Upper lobe of right lung (tissue), 1 donor: Measurements from ENCODE around the gene CMTM8. TPM values are rescaled to one million over a fixed set of nuclear protein-coding genes. Genes with fewer than 3 reads are reported as not detected.
A peak's percentile ranks its signal among the peaks of the same experiment; 100 is the strongest.
"Not testable (repeated sequence)": the region's sequence is repeated elsewhere in the genome, so short reads cannot be mapped to it uniquely, and the experiment has no call there.

Source experiments
- ATAC-seq: fragments of 200-7000 bp; cut with Tn5 transposase; one replicate; pipeline ENCODE4 v1.9.1; 2020; ENCODE audit warnings: mild to moderate bottlenecking, moderate library complexity
- DNase-seq: peaks from one replicate; pipeline ENCODE4 v3.0.0-alpha.2; 2020
- H3K27ac ChIP-seq: fragments of 200-600 bp; one replicate; pipeline ENCODE4 v1.8.0; 2022
- H3K27me3 ChIP-seq: fragments of 200-600 bp; one replicate; pipeline ENCODE4 v1.8.0; 2022; ENCODE audit warnings: mild to moderate bottlenecking
- H3K36me3 ChIP-seq: fragments of 200-600 bp; one replicate; pipeline ENCODE4 v1.8.0; 2022
- H3K4me1 ChIP-seq: fragments of 200-600 bp; one replicate; pipeline ENCODE4 v1.8.0; 2022
- H3K4me3 ChIP-seq: fragments of 200-600 bp; one replicate; pipeline ENCODE4 v1.8.0; 2022; ENCODE audit warnings: mild to moderate bottlenecking
- H3K9me3 ChIP-seq: fragments of 200-600 bp; one replicate; pipeline ENCODE4 v1.8.0; 2022
- intact Hi-C: fragments of 100-400 bp; cut with DNase I; formaldehyde crosslinking; loops from one replicate; pipeline ENCODE4 v1.11.0; 2022
- long read RNA-seq: library from polyadenylated mRNA; unstranded; transcript quantifications from one replicate; pipeline ENCODE4 v2.0.0, GENCODE V29; 2021
- total RNA-seq: library from RNA; stranded (reverse); fragmentation: NEBNext Ultra II Directional; extraction: Animal tissue kit (Norgen Biotek cat#: 25700); gene quantifications from one replicate; pipeline ENCODE4 v1.2.1, GENCODE V29; 2021
- TF ChIP-seq, protein P1 (sequence below): fragments of 200-600 bp; IDR thresholded peaks from one replicate; pipeline ENCODE4 v1.8.0; 2022; ENCODE audit warnings: antibody characterized with exemption
- donor health status: DM: no; HTN: yes; CAD: no; lungs with severe emphysema.

CMTM8 gene
- total RNA-seq, result 24.9 TPM
- long read RNA-seq, transcript CMTM8-201 (4 exons, 1,174 nt), result major isoform, 39 of 46 reads
- long read RNA-seq, partial matches to known transcripts, result 0 of 46 reads
- long read RNA-seq, other reads (novel, unspliced or antisense), result 7 of 46 reads

GRCh38 chr3:32238453-32239306 is at the start of gene CMTM8:
Gene CMTM8 (plus strand): TSS chr3:32238680. CDS start chr3:32238973, 293 bp downstream.
- TF ChIP-seq, protein P1, sequence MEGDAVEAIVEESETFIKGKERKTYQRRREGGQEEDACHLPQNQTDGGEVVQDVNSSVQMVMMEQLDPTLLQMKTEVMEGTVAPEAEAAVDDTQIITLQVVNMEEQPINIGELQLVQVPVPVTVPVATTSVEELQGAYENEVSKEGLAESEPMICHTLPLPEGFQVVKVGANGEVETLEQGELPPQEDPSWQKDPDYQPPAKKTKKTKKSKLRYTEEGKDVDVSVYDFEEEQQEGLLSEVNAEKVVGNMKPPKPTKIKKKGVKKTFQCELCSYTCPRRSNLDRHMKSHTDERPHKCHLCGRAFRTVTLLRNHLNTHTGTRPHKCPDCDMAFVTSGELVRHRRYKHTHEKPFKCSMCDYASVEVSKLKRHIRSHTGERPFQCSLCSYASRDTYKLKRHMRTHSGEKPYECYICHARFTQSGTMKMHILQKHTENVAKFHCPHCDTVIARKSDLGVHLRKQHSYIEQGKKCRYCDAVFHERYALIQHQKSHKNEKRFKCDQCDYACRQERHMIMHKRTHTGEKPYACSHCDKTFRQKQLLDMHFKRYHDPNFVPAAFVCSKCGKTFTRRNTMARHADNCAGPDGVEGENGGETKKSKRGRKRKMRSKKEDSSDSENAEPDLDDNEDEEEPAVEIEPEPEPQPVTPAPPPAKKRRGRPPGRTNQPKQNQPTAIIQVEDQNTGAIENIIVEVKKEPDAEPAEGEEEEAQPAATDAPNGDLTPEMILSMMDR, result no peak
- H3K27me3 ChIP-seq, result no peaks in the 10 kb centered on the region
- intact Hi-C loops, result no loop called here
- DNase-seq, result peak; percentile 87
- H3K4me1 ChIP-seq, result no peaks in the 10 kb centered on the region
- H3K9me3 ChIP-seq, result peaks cover 6% of the 10 kb centered on the region
- peak; percentile 91 for ATAC-seq
- peak within 1 kb of the TSS; percentile 81 for H3K4me3 ChIP-seq
- peak within 1 kb of the TSS; percentile 83 for H3K27ac ChIP-seq
- H3K36me3 ChIP-seq, result no peaks in the 10 kb centered on the region

- no peak overlapping the region for H3K27ac ChIP-seq
- no peaks in the 10 kb centered on the region for H3K27me3 ChIP-seq
- intact Hi-C loops, result no loop called here
- ATAC-seq, result no peak
- no peaks in the 10 kb centered on the region for H3K4me1 ChIP-seq
- no peaks in the 10 kb centered on the region for H3K36me3 ChIP-seq
- DNase-seq, result no peak
- H3K9me3 ChIP-seq, result no peaks in the 10 kb centered on the region
- TF ChIP-seq, protein P1, result no peak
- H3K4me3 ChIP-seq, result no peak overlapping the region
Observed at GRCh38 chr3:32189693-32190092, 48.8 kb upstream of the CMTM8 start.

GRCh38 chr3:32190556-32190955 is 47.9 kb upstream of the CMTM8 start:
- H3K4me1 ChIP-seq, DNase-seq, H3K27me3 ChIP-seq, H3K27ac ChIP-seq, intact Hi-C loops, ATAC-seq, H3K4me3 ChIP-seq, H3K36me3 ChIP-seq, H3K9me3 ChIP-seq: not testable (repeated sequence)

- Histone ChIP-seq H3K4me3 (no peak overlapping the region), H3K36me3 (no peaks in the 10 kb centered on the region), H3K27ac (no peak overlapping the region), H3K4me1 (no peaks in the 10 kb centered on the region), H3K9me3 (no peaks in the 10 kb centered on the region), H3K27me3 (no peaks in the 10 kb centered on the region)
- intact Hi-C loops, result no loop called here
- ATAC-seq (no peak), DNase-seq (no peak)
- TF ChIP-seq, protein P1, result no peak
Observed at GRCh38 chr3:32193101-32193500, 45.4 kb upstream of the CMTM8 start.

DNA sequence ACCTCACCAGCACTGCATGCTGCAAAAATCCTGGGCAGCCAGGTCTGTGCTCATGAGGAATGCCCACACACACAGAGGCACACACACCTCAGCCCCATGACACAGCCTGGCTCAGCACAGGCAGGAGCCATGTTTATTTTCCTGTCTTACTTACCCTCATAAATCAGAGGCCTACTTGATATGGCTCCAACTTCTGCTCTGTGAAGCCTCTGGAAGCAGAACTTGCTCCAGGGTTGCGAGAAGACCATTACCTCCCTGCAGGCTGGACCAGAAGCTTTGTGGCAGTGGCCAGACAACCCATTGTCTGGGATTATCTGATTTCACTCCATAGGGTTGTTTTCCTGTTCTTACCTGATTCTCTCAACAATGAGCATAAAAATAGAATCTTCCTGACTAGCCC is 43.8 kb upstream of the CMTM8 start:
- Histone ChIP-seq H3K4me1 (peaks cover 2% of the 10 kb centered on the region), H3K27me3 (no peaks in the 10 kb centered on the region), H3K27ac (no peak overlapping the region), H3K36me3 (no peaks in the 10 kb centered on the region), H3K9me3 (no peaks in the 10 kb centered on the region), H3K4me3 (no peak overlapping the region)
- TF ChIP-seq, protein P1, result no peak
- no peak for DNase-seq
- ATAC-seq, result peak; percentile 20
- intact Hi-C loops, result no loop called here

GRCh38 chr3:32195995-32196540 is 42.4 kb upstream of the CMTM8 start:
- no peak overlapping the region for H3K4me3 ChIP-seq
- no peak overlapping the region for H3K27ac ChIP-seq
- H3K27me3 ChIP-seq, result no peaks in the 10 kb centered on the region
- H3K9me3 ChIP-seq, result no peaks in the 10 kb centered on the region
- TF ChIP-seq, protein P1, result no peak
- intact Hi-C loops, result no loop called here
- peaks cover 10% of the 10 kb centered on the region for H3K4me1 ChIP-seq
- DNase-seq (no peak), ATAC-seq (no peak)
- H3K36me3 ChIP-seq, result no peaks in the 10 kb centered on the region
